Spleen (tissue), 11 donors: ENCODE results near the gene PROM2. TPM values are rescaled to one million over a fixed set of nuclear protein-coding genes. Genes with fewer than 3 reads are reported as not detected.

Source experiments
- DNase-seq: peaks from one replicate; pipeline ENCODE4 v3.0.0-alpha.2; 2020
- H3K27ac ChIP-seq, 8 donors: fragments of 200-600 bp; sonication (generic) in 7 of 8; 1 replicate in 4 of 8; 2 replicates in 4 of 8; pipeline versions ENCODE4 v1.5.0 to v1.8.0; 2016 to 2021; ENCODE audit warnings: inconsistent platforms in 4 of 8, mild to moderate bottlenecking in 4 of 8, moderate library complexity in 1 of 8
- H3K27me3 ChIP-seq, 7 donors: fragments of 200-600 bp; sonication (generic) in 6 of 7; replicated peaks in 1 of 7; 1 replicate in 4 of 7; 2 replicates in 3 of 7; pipeline versions ENCODE4 v1.5.0 to v1.8.0; 2016 to 2021; ENCODE audit warnings: inconsistent platforms in 3 of 7, mild to moderate bottlenecking in 1 of 7
- H3K36me3 ChIP-seq, 6 donors: fragments of 200-600 bp; sonication (generic) in 5 of 6; 1 replicate in 4 of 6; 2 replicates in 2 of 6; pipeline versions ENCODE4 v1.5.0 to v1.8.0; 2016 to 2021; ENCODE audit warnings: inconsistent platforms in 2 of 6
- H3K4me1 ChIP-seq, 6 donors: fragments of 200-600 bp; sonication (generic) in 5 of 6; 1 replicate in 3 of 6; 2 replicates in 3 of 6; pipeline versions ENCODE4 v1.5.0 to v1.8.0; 2016 to 2021; ENCODE audit warnings: inconsistent platforms in 3 of 6
- H3K4me3 ChIP-seq, 8 donors: fragments of 200-600 bp; sonication (generic) in 7 of 8; 1 replicate in 4 of 8; 2 replicates in 4 of 8; pipeline versions ENCODE4 v1.5.0 to v1.8.0; 2016 to 2021; ENCODE audit warnings: inconsistent platforms in 4 of 8, mild to moderate bottlenecking in 4 of 8, moderate library complexity in 2 of 8
- H3K9me3 ChIP-seq, 8 donors: fragments of 200-600 bp; sonication (generic) in 7 of 8; 1 replicate in 4 of 8; 2 replicates in 4 of 8; pipeline versions ENCODE4 v1.5.0 to v1.8.0; 2016 to 2021; ENCODE audit warnings: inconsistent platforms in 4 of 8
- POLR2A ChIP-seq, 3 donors: fragments of 450-650 bp; IDR thresholded peaks; one replicate each; pipeline ENCODE4 v1.5.1; 2017; ENCODE audit warnings: antibody characterized with exemption in 3 of 3, mild to moderate bottlenecking in 1 of 3
- POLR2AphosphoS5 ChIP-seq, 3 donors: sonication (generic); formaldehyde crosslinking; IDR thresholded peaks; one replicate each; pipeline ENCODE4 v1.5.1; 2017; ENCODE audit warnings: antibody characterized with exemption in 3 of 3
- WGBS, 5 donors: extraction: QIAGEN DNeasy Blood & Tissue Kit in 3 of 5; methylation state at CpG; one replicate each; pipeline versions ENCODE4 v1.1.5 to v1.1.7; 2013 to 2018; 5-methylcytosine and 5-hydroxymethylcytosine counted together
- intact Hi-C: fragments of 100-400 bp; cut with DNase I; formaldehyde crosslinking; loops from one replicate; pipeline ENCODE4 v1.15.0; 2023; ENCODE audit warnings: low total_unique reads
- polyA plus RNA-seq, 3 donors: library from polyadenylated mRNA; stranded (reverse); fragments of 200-250 nt; gene quantifications; one replicate each; pipeline ENCODE4 v1.2.1, GENCODE V29; 2013
- total RNA-seq, 7 donors: library from RNA; depleted of rRNA in 3 of 7; stranded (reverse); fragments of >200 nt in 3 of 7; fragmentation: NEBNext Ultra II Directional in 4 of 7; extraction: Animal tissue kit (Norgen Biotek cat#: 25700) in 4 of 7; gene quantifications; one replicate each; pipeline versions ENCODE4 v1.1.0 to v1.2.1, GENCODE V29; 2016 to 2021
- TF ChIP-seq, protein P1 (sequence below), 11 experiments: fragments of 200-600 bp in 7 of 11; fragments of 450-650 bp in 4 of 11; sonication (generic) in 4 of 11; IDR thresholded peaks in 8 of 11; conservative IDR thresholded peaks in 3 of 11; 1 replicate in 7 of 11; 2 replicates in 4 of 11; pipeline versions ENCODE4 v1.4.0 to v1.8.0; 2016 to 2021; ENCODE audit warnings: antibody characterized with exemption in 11 of 11, inconsistent platforms in 4 of 11, mild to moderate bottlenecking in 1 of 11
- donor health status: healthy with polysubstance abuse.
- donor health status: DM: no; HTN: no; CAD: no; lungs with moderate emphysema.
- donor health status: DM: no; HTN: no; CAD: no.
- donor health status: Bipolar disorder and iron deficiency.
- donor health status: healthy.
- donor health status: DM: no; HTN: no; CAD: no.
- donor health status: DM: yes; HTN: yes; CAD: no.

PROM2 gene
- total and polyA plus RNA-seq, 10 donors = 0.21 to 4.9 (median 1.4) TPM

- Histone ChIP-seq H3K27ac (no peak overlapping the region), H3K27me3 (peaks cover 0 to 20% (median 0%) of the 10 kb centered on the region in 7 donors), H3K4me1 (no peaks in the 10 kb centered on the region), H3K36me3 (no peaks in the 10 kb centered on the region), H3K9me3 (peaks cover 0 to 46% (median 33%) of the 10 kb centered on the region in 8 donors), H3K4me3 (no peak overlapping the region)
- 88 to 94% (median 90%) methylated on average over 8 to 9 of the region's 9 CpGs for WGBS, 5 donors
- TF ChIP-seq POLR2A (IDR thresholded peaks at IDR 0.05) (no peak), POLR2AphosphoS5 (IDR thresholded peaks at IDR 0.05) (no peak)
- TF ChIP-seq, protein P1, sequence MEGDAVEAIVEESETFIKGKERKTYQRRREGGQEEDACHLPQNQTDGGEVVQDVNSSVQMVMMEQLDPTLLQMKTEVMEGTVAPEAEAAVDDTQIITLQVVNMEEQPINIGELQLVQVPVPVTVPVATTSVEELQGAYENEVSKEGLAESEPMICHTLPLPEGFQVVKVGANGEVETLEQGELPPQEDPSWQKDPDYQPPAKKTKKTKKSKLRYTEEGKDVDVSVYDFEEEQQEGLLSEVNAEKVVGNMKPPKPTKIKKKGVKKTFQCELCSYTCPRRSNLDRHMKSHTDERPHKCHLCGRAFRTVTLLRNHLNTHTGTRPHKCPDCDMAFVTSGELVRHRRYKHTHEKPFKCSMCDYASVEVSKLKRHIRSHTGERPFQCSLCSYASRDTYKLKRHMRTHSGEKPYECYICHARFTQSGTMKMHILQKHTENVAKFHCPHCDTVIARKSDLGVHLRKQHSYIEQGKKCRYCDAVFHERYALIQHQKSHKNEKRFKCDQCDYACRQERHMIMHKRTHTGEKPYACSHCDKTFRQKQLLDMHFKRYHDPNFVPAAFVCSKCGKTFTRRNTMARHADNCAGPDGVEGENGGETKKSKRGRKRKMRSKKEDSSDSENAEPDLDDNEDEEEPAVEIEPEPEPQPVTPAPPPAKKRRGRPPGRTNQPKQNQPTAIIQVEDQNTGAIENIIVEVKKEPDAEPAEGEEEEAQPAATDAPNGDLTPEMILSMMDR (IDR thresholded peaks at IDR 0.05 in 8 of 11, conservative IDR thresholded peaks at IDR 0.05 in 3 of 11) = no peak
- no peak for DNase-seq
- intact Hi-C loops = no loop called here
Measured at GRCh38 chr2:95292623-95293260, 18.5 kb downstream of the PROM2 start.

GRCh38 chr2:95294579-95295250, 20.5 kb downstream of the PROM2 start:
- no peak for TF ChIP-seq POLR2A (IDR thresholded peaks at IDR 0.05)
- TF ChIP-seq, protein P1 (IDR thresholded peaks at IDR 0.05 in 8 of 11, conservative IDR thresholded peaks at IDR 0.05 in 3 of 11) = no peak
- no peak for TF ChIP-seq POLR2AphosphoS5 (IDR thresholded peaks at IDR 0.05)
- peaks cover 0 to 24% (median 0%) of the 10 kb centered on the region in 7 donors for H3K27me3 ChIP-seq
- no peak overlapping the region for H3K4me3 ChIP-seq
- no peaks in the 10 kb centered on the region for H3K36me3 ChIP-seq
- H3K9me3 ChIP-seq = peaks cover 0 to 42% (median 32%) of the 10 kb centered on the region in 8 donors
- H3K4me1 ChIP-seq = no peaks in the 10 kb centered on the region
- no peak for DNase-seq
- intact Hi-C loops = no loop called here
- H3K27ac ChIP-seq = no peak overlapping the region
- 86 to 91% (median 88%) methylated on average over 12 to 19 of the region's 19 CpGs for WGBS, 5 donors

DNA sequence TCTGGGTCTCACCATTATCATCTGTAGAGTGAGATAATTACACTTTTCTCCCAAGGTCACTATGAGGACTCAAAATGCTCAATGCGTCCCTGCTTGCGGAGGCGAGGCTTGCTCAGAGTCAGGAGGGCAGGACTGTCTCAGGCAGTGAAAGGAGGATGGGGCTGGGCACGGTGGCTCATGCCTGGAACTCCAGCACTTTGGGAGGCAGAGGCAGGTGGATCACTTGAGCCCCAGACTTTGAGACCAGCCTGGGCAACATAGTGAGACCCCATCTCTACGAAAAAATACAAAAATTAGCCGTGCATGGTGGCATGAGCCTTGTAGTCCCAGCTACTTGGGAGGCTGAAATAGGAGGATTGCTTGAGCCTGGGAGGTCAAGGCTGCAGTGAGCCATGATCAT, 21.1 kb downstream of the PROM2 start:
- intact Hi-C loops = no loop called here
- Histone ChIP-seq H3K27ac (no peak overlapping the region), H3K36me3 (no peaks in the 10 kb centered on the region), H3K4me1 (no peaks in the 10 kb centered on the region), H3K27me3 (peaks cover 0 to 29% (median 0%) of the 10 kb centered on the region in 7 donors), H3K4me3 (no peak overlapping the region), H3K9me3 (peaks cover 0 to 35% (median 26%) of the 10 kb centered on the region in 8 donors)
- no peak for TF ChIP-seq POLR2AphosphoS5 (IDR thresholded peaks at IDR 0.05)
- TF ChIP-seq, protein P1 (IDR thresholded peaks at IDR 0.05 in 8 of 11, conservative IDR thresholded peaks at IDR 0.05 in 3 of 11) = no peak
- TF ChIP-seq POLR2A (IDR thresholded peaks at IDR 0.05) = no peak
- WGBS, 5 donors = 88 to 95% (median 91%) methylated on average over 6 of the region's 6 CpGs
- DNase-seq = no peak

DNA sequence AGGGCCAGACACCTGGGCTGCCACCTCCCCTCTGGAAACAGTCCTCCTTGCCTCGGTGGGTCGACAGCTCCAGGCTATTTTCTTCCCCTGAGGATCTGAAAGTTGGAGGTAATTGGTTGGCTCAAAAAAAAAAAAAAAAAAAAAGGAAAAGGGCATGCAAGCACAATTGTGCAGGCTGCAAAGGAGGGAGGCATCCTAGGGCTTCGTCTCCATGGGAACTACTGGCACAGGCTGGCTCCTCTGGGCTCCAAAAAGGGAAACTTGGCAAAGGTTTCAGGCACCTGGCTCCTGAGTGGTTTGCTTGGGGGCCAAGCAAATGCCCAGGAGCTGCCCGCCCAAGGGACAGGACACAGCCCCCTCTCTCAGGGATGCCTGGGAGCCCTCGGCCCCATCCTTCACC, 21.8 kb downstream of the PROM2 start:
- WGBS, 5 donors = 70 to 78% (median 73%) methylated on average over 5 of the region's 5 CpGs
- no peak for DNase-seq
- TF ChIP-seq, protein P1 (IDR thresholded peaks at IDR 0.05 in 8 of 11, conservative IDR thresholded peaks at IDR 0.05 in 3 of 11) = no peak
- no peak for TF ChIP-seq POLR2A (IDR thresholded peaks at IDR 0.05)
- TF ChIP-seq POLR2AphosphoS5 (IDR thresholded peaks at IDR 0.05) = no peak
- Histone ChIP-seq H3K4me1 (no peaks in the 10 kb centered on the region), H3K27ac (no peak overlapping the region), H3K36me3 (no peaks in the 10 kb centered on the region), H3K9me3 (peaks cover 0 to 29% (median 19%) of the 10 kb centered on the region in 8 donors), H3K27me3 (peaks cover 0 to 35% (median 0%) of the 10 kb centered on the region in 7 donors), H3K4me3 (no peak overlapping the region)
- intact Hi-C loops = no loop called here
